Endothelial cell of coronary artery (primary cell): ENCODE data around the gene CROT. TPM values are rescaled to one million over a fixed set of nuclear protein-coding genes. Genes with fewer than 3 reads are reported as not detected.

Experiments
- total RNA-seq: library from RNA; depleted of rRNA; stranded (reverse); fragments of >200 nt; gene quantifications from 2 replicates; pipeline ENCODE4 v1.2.3, GENCODE V29; 2014

CROT gene, protein sequence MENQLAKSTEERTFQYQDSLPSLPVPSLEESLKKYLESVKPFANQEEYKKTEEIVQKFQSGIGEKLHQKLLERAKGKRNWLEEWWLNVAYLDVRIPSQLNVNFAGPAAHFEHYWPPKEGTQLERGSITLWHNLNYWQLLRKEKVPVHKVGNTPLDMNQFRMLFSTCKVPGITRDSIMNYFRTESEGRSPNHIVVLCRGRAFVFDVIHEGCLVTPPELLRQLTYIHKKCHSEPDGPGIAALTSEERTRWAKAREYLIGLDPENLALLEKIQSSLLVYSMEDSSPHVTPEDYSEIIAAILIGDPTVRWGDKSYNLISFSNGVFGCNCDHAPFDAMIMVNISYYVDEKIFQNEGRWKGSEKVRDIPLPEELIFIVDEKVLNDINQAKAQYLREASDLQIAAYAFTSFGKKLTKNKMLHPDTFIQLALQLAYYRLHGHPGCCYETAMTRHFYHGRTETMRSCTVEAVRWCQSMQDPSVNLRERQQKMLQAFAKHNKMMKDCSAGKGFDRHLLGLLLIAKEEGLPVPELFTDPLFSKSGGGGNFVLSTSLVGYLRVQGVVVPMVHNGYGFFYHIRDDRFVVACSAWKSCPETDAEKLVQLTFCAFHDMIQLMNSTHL
- 7.6 and 8.9 TPM in 2 replicates for total RNA-seq

DNA sequence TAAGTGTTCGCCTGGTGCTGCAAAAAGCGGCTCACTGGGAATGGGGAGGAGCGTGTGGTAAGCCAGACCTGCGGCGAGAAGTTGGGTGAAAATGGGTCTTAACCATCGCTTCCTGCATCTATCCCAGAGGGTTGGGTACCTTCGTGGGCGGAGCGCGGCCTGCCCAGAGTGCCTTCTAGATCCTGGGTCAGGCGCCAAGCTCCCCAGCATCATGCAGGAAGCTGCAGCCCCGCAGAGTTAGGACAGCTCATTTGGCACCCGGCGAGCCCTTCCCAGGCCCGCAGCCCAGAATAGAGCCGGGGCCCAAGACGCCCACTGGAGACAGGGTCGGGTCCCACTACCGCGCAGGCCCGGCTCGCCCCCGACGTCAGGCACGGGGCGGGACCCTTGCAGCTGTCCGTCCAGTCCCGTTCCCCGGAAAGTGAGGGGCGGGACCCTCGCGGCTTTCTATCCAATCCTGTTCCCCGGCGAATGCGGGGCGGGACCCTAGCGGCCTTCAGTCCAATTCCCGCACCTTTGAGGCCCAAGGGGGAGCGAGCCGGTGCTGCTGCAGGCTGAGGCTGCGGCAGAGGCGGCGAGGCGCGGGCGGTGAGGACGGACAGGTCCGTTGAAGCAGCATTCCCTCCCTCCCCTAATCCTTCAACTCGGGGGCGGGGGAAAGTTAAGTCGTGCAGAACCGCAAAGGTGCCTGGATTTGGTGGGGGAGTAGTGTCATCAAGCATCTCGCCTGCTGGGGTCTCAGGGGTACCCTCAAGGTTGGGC, at the start of gene CROT:
Gene CROT (plus strand): TSS at position 499 of the 762 bp plus-strand sequence. CDS start 3,405 bp downstream, outside the sequence.

Other genes starting within 250 kb of the CROT start
- 49.2 and 83.7 TPM in 2 replicates for gene DMTF1, start 193.2 kb upstream of the CROT start, total RNA-seq
- 27.2 and 33.5 TPM in 2 replicates for gene TMEM243, start 125.9 kb upstream of the CROT start, total RNA-seq
- under 0.01 and 0.09 TPM in 2 replicates for gene ABCB4, start 130.0 kb downstream of the CROT start, total RNA-seq